GM12878 (cell line): ENCODE data around the gene ZNF281. TPM values are rescaled to one million over a fixed set of nuclear protein-coding genes. Genes with fewer than 3 reads are reported as not detected.

Source experiments
- CHD2 ChIP-seq: IDR thresholded peaks from 2 replicates; pipeline ENCODE4 v1.6.1; 2011; ENCODE audit warnings: low read depth, low read length, improper control_type of control experiment, borderline replicate concordance
- EGR1 ChIP-seq, 2 experiments: IDR thresholded peaks; 1 replicate in 1 of 2; 2 replicates in 1 of 2; pipeline ENCODE4 v1.6.1; 2011 to 2012; ENCODE audit warnings: low read depth in 2 of 2, low read length in 2 of 2, borderline replicate concordance in 1 of 2, mild to moderate bottlenecking in 1 of 2, moderate library complexity in 1 of 2
- EZH2 ChIP-seq: IDR thresholded peaks from 2 replicates; pipeline ENCODE4 v1.6.1; 2012; ENCODE audit warnings: low read depth, mild to moderate bottlenecking, control low read depth, inconsistent platforms, low read length, borderline replicate concordance; ENCODE audit not compliant: control insufficient read depth
- JUND ChIP-seq: IDR thresholded peaks from 2 replicates; pipeline ENCODE4 v1.6.1; 2012; ENCODE audit warnings: low read depth, mild to moderate bottlenecking, low read length, improper control_type of control experiment, moderate library complexity
- MEF2A ChIP-seq: IDR thresholded peaks from 2 replicates; pipeline ENCODE4 v1.6.1; 2011; ENCODE audit warnings: low read depth, mild to moderate bottlenecking, low read length, moderate library complexity; ENCODE audit not compliant: insufficient read depth
- NBN ChIP-seq: fragments of 450-650 bp; IDR thresholded peaks from 2 replicates; pipeline ENCODE4 v1.6.1; 2016
- NR2F1 ChIP-seq: fragments of 450-650 bp; conservative IDR thresholded peaks from 2 replicates; pipeline ENCODE4 v1.6.1; 2017; ENCODE audit warnings: mild to moderate bottlenecking
- NRF1 ChIP-seq: conservative IDR thresholded peaks from 2 replicates; pipeline ENCODE4 v1.6.1; 2011; ENCODE audit warnings: mild to moderate bottlenecking, low read depth, low read length, improper control_type of control experiment
- PAX5 ChIP-seq: IDR thresholded peaks from 2 replicates; pipeline ENCODE4 v1.6.1; 2011; ENCODE audit warnings: low read depth, low read length, borderline replicate concordance
- PAX8 ChIP-seq: fragments of 450-650 bp; IDR thresholded peaks from 2 replicates; pipeline ENCODE4 v1.6.1; 2017; ENCODE audit warnings: mild to moderate bottlenecking, moderate library complexity
- POLR2A ChIP-seq: IDR thresholded peaks from 2 replicates; pipeline ENCODE4 v1.6.1; 2011; ENCODE audit warnings: low read depth, mild to moderate bottlenecking, low read length
- SMAD1 ChIP-seq: fragments of 450-650 bp; IDR thresholded peaks from 2 replicates; pipeline ENCODE4 v1.6.1; 2018; ENCODE audit warnings: mild to moderate bottlenecking, low read depth; ENCODE audit not compliant: partially characterized antibody
- TAF1 ChIP-seq: IDR thresholded peaks from 2 replicates; pipeline ENCODE4 v1.6.1; 2011; ENCODE audit warnings: mild to moderate bottlenecking, low read depth, low read length, borderline replicate concordance
- TCF3 ChIP-seq: IDR thresholded peaks from 2 replicates; pipeline ENCODE4 v1.6.1; 2012; ENCODE audit warnings: low read depth, mild to moderate bottlenecking, low read length, borderline replicate concordance; ENCODE audit not compliant: insufficient read depth
- polyA plus RNA-seq, 11 experiments: library from polyadenylated mRNA; depleted of rRNA in 4 of 11; unstranded in 6 of 11; stranded (reverse) in 5 of 11; fragments of >200 nt; fragmentation: Nextera tagmentation in 4 of 11; fragmentation: Illumina TruSeq in 1 of 11; extraction: Ambion mirVana in 4 of 11; extraction: Trizol in 1 of 11; gene quantifications; 1 replicate in 1 of 11; 2 replicates in 10 of 11; pipeline versions ENCODE4 v1.2.1 to v1.2.3, GENCODE V29; 2011 to 2016; ENCODE audit warnings: inconsistent platforms in 2 of 11, missing spikeins in 2 of 11, low read depth in 1 of 11
- total RNA-seq, 4 experiments: library from RNA; depleted of rRNA in 3 of 4; stranded (reverse); fragments of >200 nt in 3 of 4; fragmentation: Illumina TruSeq in 1 of 4; extraction: Trizol in 1 of 4; gene quantifications; 2 replicates each; pipeline versions ENCODE4 v1.2.1 to v1.2.3, GENCODE V29; 2013 to 2021
- TF ChIP-seq, protein P1 (sequence below): IDR thresholded peaks from 2 replicates; pipeline ENCODE4 v1.6.1; 2011; ENCODE audit warnings: borderline replicate concordance, low read depth, mild to moderate bottlenecking, moderate library complexity, low read length; ENCODE audit not compliant: insufficient read depth, poor library complexity, severe bottlenecking
- TF ChIP-seq, protein P2 (sequence below): IDR thresholded peaks from 2 replicates; pipeline ENCODE4 v1.6.1; 2011; ENCODE audit warnings: mild to moderate bottlenecking, low read depth, low read length, moderate library complexity; ENCODE audit not compliant: insufficient replicate concordance
- TF ChIP-seq, protein P3 (sequence below): fragments of 450-650 bp; IDR thresholded peaks from 2 replicates; pipeline ENCODE4 v1.6.1; 2017; ENCODE audit warnings: mild to moderate bottlenecking, moderate library complexity
- TF ChIP-seq, protein P4 (sequence below): fragments of 450-650 bp; formaldehyde crosslinking; IDR thresholded peaks from 2 replicates; pipeline ENCODE4 v1.4.0; 2022; ENCODE audit warnings: mild to moderate bottlenecking, moderate library complexity

The ZNF281 gene
- total and polyA plus RNA-seq, 10 of the 15 experiments (the other 5 are each of a cell fraction or from before 2014, with no cell fraction given): 8.3 to 21.8 (median 15.4) TPM

DNA sequence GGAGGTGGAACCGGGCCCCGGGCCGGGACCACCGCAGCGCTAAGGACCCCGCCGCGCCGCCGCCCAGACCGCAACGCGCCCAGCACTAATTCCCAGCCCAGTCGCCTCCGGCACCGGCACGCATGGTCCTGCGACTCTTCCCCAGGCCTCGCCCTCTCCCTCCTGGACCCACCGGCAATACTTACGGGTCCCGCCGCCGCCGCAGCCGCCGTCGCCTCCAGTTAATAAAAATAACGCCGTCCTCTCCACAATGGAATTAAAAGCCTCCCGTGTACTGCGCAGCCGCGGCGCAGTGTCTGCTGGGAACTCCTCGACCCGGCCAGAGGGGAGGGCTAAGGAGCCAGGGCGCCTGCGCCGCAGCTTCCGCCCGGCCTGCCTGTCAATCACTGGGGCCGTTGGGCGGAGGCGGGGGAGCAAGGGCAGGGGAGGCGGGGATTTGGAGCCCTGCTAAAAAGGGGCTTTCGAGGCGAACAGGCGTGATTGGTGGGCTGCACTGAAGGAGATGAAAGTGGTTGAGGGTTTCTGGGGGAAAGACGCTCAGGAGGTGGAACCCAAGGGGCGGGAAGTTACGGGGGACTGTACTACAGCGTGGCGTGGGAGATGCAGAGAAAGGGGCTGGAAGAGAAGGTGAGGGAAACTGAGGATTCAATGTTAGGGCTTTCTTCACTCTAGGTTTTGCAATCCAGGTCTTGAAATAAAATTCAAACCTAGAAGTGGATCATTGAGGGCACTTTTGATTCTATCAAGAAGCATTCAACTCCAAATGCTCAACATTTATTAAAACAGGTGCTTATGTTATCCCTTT, at the start of gene ZNF281 (continued):
- TF ChIP-seq, protein P1, sequence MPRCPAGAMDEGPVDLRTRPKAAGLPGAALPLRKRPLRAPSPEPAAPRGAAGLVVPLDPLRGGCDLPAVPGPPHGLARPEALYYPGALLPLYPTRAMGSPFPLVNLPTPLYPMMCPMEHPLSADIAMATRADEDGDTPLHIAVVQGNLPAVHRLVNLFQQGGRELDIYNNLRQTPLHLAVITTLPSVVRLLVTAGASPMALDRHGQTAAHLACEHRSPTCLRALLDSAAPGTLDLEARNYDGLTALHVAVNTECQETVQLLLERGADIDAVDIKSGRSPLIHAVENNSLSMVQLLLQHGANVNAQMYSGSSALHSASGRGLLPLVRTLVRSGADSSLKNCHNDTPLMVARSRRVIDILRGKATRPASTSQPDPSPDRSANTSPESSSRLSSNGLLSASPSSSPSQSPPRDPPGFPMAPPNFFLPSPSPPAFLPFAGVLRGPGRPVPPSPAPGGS: no peak
- 0 out of 2 replicates have a peak, but pooled peaks have one; percentile 58 for TF ChIP-seq TAF1
- 0 out of 2 replicates have a peak, but pooled peaks have one; percentile 21 for TF ChIP-seq NR2F1
- peak; percentile 80 for TF ChIP-seq POLR2A
- TF ChIP-seq MEF2A: no peak
- no peak for TF ChIP-seq SMAD1
- no peak for TF ChIP-seq TCF3
- no peak for TF ChIP-seq PAX8
- TF ChIP-seq CHD2: no peak
- no peak for TF ChIP-seq PAX5
- TF ChIP-seq EGR1 (IDR thresholded peaks at IDR 0.05; ENCODE audit: borderline replicate concordance in 1 of 2, low read depth in 2 of 2, low read length in 2 of 2): peak in 1 of 2 experiments; percentile 70; a peak in 2 of 3 replicates
- TF ChIP-seq NRF1: peak; percentile 92
- TF ChIP-seq, protein P2, sequence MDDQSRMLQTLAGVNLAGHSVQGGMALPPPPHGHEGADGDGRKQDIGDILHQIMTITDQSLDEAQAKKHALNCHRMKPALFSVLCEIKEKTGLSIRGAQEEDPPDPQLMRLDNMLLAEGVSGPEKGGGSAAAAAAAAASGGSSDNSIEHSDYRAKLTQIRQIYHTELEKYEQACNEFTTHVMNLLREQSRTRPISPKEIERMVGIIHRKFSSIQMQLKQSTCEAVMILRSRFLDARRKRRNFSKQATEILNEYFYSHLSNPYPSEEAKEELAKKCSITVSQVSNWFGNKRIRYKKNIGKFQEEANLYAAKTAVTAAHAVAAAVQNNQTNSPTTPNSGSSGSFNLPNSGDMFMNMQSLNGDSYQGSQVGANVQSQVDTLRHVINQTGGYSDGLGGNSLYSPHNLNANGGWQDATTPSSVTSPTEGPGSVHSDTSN: peak; percentile 97
- TF ChIP-seq, protein P3, sequence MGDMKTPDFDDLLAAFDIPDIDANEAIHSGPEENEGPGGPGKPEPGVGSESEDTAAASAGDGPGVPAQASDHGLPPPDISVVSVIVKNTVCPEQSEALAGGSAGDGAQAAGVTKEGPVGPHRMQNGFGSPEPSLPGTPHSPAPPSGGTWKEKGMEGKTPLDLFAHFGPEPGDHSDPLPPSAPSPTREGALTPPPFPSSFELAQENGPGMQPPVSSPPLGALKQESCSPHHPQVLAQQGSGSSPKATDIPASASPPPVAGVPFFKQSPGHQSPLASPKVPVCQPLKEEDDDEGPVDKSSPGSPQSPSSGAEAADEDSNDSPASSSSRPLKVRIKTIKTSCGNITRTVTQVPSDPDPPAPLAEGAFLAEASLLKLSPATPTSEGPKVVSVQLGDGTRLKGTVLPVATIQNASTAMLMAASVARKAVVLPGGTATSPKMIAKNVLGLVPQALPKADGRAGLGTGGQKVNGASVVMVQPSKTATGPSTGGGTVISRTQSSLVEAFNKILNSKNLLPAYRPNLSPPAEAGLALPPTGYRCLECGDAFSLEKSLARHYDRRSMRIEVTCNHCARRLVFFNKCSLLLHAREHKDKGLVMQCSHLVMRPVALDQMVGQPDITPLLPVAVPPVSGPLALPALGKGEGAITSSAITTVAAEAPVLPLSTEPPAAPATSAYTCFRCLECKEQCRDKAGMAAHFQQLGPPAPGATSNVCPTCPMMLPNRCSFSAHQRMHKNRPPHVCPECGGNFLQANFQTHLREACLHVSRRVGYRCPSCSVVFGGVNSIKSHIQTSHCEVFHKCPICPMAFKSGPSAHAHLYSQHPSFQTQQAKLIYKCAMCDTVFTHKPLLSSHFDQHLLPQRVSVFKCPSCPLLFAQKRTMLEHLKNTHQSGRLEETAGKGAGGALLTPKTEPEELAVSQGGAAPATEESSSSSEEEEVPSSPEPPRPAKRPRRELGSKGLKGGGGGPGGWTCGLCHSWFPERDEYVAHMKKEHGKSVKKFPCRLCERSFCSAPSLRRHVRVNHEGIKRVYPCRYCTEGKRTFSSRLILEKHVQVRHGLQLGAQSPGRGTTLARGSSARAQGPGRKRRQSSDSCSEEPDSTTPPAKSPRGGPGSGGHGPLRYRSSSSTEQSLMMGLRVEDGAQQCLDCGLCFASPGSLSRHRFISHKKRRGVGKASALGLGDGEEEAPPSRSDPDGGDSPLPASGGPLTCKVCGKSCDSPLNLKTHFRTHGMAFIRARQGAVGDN: peak; percentile 66; the same call in 1 of the 2 replicates
- TF ChIP-seq NBN: peak; percentile 71; the same call in 1 of the 2 replicates
- no peak for TF ChIP-seq JUND
- TF ChIP-seq, protein P4, sequence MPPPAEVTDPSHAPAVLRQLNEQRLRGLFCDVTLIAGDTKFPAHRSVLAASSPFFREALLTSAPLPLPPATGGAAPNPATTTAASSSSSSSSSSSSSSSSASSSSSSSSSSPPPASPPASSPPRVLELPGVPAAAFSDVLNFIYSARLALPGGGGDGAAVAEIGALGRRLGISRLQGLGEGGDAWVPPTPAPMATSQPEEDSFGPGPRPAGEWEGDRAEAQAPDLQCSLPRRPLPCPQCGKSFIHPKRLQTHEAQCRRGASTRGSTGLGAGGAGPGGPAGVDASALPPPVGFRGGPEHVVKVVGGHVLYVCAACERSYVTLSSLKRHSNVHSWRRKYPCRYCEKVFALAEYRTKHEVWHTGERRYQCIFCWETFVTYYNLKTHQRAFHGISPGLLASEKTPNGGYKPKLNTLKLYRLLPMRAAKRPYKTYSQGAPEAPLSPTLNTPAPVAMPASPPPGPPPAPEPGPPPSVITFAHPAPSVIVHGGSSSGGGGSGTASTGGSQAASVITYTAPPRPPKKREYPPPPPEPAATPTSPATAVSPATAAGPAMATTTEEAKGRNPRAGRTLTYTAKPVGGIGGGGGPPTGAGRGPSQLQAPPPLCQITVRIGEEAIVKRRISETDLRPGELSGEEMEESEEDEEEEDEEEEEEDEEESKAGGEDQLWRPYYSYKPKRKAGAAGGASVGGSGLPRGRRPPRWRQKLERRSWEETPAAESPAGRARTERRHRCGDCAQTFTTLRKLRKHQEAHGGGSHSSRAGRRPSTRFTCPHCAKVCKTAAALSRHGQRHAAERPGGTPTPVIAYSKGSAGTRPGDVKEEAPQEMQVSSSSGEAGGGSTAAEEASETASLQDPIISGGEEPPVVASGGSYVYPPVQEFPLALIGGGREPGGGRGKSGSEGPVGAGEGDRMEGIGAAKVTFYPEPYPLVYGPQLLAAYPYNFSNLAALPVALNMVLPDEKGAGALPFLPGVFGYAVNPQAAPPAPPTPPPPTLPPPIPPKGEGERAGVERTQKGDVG (CRISPR knock-in tag): no peak
- no peak for TF ChIP-seq EZH2
